ENCODE results near the gene GLB1L2. TPM values are rescaled to one million over a fixed set of nuclear protein-coding genes. Genes with fewer than 3 reads are reported as not detected.

Gene GLB1L2
- total RNA-seq, 1 donor from 2014 or later: 3.4 TPM

DNA sequence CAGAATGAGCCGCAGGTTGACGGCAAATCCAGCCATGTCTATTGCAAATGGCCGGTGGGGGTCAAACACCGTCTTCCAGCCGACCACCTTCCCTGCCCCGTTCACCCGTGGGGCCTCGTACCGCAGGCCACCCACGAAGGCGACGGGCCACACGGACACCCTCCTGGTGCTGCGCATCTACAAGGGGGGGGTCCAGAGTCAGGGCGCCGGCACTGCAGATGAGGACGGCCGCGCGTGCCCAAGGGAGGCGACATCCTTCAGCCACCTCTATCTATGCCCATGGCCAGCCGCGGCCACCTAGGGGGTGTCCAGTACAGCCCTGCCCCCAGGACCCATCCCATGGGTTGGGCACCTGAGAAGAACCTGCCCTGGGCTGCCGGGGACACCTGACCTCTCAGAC lies 51.0 kb downstream of the GLB1L2 start:
- TF ChIP-seq, protein P1, sequence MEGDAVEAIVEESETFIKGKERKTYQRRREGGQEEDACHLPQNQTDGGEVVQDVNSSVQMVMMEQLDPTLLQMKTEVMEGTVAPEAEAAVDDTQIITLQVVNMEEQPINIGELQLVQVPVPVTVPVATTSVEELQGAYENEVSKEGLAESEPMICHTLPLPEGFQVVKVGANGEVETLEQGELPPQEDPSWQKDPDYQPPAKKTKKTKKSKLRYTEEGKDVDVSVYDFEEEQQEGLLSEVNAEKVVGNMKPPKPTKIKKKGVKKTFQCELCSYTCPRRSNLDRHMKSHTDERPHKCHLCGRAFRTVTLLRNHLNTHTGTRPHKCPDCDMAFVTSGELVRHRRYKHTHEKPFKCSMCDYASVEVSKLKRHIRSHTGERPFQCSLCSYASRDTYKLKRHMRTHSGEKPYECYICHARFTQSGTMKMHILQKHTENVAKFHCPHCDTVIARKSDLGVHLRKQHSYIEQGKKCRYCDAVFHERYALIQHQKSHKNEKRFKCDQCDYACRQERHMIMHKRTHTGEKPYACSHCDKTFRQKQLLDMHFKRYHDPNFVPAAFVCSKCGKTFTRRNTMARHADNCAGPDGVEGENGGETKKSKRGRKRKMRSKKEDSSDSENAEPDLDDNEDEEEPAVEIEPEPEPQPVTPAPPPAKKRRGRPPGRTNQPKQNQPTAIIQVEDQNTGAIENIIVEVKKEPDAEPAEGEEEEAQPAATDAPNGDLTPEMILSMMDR (IDR thresholded peaks at IDR 0.05; ENCODE audit: insufficient read depth, low read length, severe bottlenecking): no peak
- no peak for FAIRE-seq

DNA sequence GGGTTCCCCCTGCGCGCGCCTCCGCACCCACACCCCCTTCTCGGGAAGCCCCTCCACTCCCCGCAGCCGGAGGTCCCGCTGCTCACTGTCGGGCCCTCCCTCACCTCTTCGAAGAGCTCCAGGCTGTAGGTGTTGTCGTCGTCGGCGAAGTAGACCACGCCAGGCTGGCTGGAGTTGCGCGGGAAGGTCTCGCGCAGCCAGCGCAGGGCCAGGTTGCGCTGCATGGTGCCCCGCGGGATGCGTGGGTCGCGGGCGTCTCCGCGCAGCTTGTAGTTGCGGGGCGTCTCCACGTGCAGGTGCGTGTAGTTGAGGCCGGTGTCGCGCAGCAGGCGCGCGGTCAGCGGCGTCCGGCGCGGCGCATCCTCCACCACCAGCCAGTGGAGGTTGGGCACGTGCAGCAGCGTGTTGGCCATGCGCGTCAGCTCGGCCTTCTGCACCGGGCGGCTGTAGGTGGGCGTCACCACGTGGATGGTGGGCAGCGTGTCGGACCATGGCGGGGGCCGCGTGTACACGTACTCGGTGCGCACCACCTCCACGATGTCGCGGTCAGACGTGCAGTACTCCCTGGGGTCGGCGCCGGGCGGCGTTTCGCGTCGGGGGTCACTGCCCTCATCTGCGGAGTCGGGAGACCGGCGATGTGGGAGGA lies 51.9 kb downstream of the GLB1L2 start:
- FAIRE-seq (no peak), DNase-seq (ENCODE audit: low read depth) (no peak)
- no peaks in the 10 kb centered on the region for H3K36me3 ChIP-seq (ENCODE audit: control insufficient read depth, insufficient read depth, low read length)
- TF ChIP-seq, protein P1 (IDR thresholded peaks at IDR 0.05; ENCODE audit: insufficient read depth, low read length, severe bottlenecking): no peak
- H3K4me3 ChIP-seq (ENCODE audit: low read depth, low read length): no peak overlapping the region
- H3K27me3 ChIP-seq (ENCODE audit: control insufficient read depth, insufficient read depth, low read length): no peaks in the 10 kb centered on the region

More for the DNA sequence above, 51.0 kb downstream of the GLB1L2 start:
- no peaks in the 10 kb centered on the region for H3K27me3 ChIP-seq (ENCODE audit: control insufficient read depth, insufficient read depth, low read length)
- DNase-seq (ENCODE audit: low read depth): no peak
- H3K4me3 ChIP-seq (ENCODE audit: low read depth, low read length): no peak overlapping the region
- no peaks in the 10 kb centered on the region for H3K36me3 ChIP-seq (ENCODE audit: control insufficient read depth, insufficient read depth, low read length)

DNA sequence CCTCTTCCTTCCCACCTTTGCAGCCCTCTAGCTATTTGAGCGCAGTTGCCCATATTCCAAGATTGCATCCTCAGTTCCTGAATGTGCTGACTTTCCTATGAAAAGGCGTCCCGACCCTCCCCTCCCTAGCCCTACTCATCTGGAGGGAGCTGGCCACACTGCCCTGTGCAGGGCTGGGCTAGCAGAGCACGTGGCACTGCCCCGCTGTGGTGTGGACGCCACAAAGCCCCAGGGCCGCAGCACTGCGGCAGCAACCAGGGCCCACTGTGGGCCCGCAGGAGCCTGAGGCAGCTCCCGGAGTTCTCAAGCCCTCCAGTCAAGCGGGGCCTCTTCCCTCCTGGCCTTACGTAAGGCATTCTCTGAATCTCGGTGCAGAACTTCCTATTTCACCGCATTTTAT lies 52.6 kb downstream of the GLB1L2 start:
- FAIRE-seq (no peak), DNase-seq (ENCODE audit: low read depth) (no peak)
- TF ChIP-seq, protein P1 (IDR thresholded peaks at IDR 0.05; ENCODE audit: insufficient read depth, low read length, severe bottlenecking): no peak
- Histone ChIP-seq H3K36me3 (ENCODE audit: control insufficient read depth, insufficient read depth, low read length) (no peaks in the 10 kb centered on the region), H3K27me3 (ENCODE audit: control insufficient read depth, insufficient read depth, low read length) (no peaks in the 10 kb centered on the region), H3K4me3 (ENCODE audit: low read depth, low read length) (no peak overlapping the region)

DNA sequence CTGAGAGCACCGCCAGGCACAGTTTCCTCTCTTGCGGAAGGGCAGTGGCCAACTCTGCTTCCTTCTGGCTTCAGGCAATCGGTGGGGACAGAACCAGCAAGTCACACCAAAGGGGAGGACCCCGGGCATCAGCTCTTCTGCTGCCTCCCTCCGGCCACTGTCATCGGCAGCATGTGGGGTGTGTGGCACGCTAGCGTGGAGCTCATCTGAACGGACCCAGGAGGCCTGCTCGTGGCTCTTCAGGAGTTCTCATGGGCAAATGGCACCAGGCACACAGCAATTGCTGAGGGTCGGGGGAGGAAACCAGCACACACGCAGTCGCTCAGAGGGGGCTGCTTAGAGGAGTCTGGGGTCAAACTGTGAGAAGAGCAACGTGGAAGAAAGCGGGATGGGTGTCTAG lies 53.4 kb downstream of the GLB1L2 start:
- no peak for FAIRE-seq
- H3K4me3 ChIP-seq (ENCODE audit: low read depth, low read length): no peak overlapping the region
- TF ChIP-seq, protein P1 (IDR thresholded peaks at IDR 0.05; ENCODE audit: insufficient read depth, low read length, severe bottlenecking): no peak
- DNase-seq (ENCODE audit: low read depth): no peak
- H3K36me3 ChIP-seq (ENCODE audit: control insufficient read depth, insufficient read depth, low read length): no peaks in the 10 kb centered on the region
- H3K27me3 ChIP-seq (ENCODE audit: control insufficient read depth, insufficient read depth, low read length): no peaks in the 10 kb centered on the region

DNA sequence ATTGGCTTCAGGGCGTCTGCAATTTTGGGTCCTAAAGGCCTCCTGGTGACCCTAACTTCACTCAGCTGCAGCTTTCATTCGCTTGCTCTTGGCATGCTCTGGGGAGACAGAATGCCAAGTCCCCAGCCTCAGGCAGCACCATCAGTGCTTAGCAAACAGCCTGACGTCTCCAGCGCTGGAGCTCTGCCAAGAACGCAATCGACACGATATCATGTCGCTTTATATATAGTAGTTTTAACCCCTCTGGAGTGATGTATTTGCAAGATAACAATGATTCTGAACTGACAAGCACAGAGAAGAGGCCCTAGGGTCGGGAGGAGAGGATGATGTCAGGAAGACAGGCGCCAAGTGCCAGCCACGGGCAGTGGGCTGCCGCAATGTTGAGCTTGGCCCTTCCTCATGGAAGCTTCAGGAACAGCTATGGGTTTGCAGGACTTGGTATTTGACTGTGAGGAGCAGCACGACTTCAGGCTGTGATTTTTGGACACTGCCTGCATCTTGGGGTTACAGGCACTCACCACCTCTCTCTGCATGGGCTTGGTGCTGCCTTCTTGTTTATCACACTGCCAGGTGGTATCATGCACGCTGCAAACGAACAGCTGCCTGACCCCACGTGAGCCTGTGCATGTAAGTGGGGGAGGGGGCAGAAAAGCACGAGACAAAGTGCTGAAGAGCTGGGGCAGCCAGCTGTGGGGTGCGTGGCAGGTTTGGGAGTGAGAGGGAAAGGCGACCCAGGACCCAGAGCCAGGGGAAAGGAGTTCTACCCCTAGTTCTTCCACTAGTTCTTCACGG lies 54.2 kb downstream of the GLB1L2 start:
- no peak for FAIRE-seq

More for the DNA sequence above, 54.2 kb downstream of the GLB1L2 start:
- H3K27me3 ChIP-seq (ENCODE audit: control insufficient read depth, insufficient read depth, low read length): no peaks in the 10 kb centered on the region
- TF ChIP-seq, protein P1 (IDR thresholded peaks at IDR 0.05; ENCODE audit: insufficient read depth, low read length, severe bottlenecking): no peak
- peak; percentile 10 for DNase-seq (ENCODE audit: low read depth)
- H3K4me3 ChIP-seq (ENCODE audit: low read depth, low read length): no peak overlapping the region
- H3K36me3 ChIP-seq (ENCODE audit: control insufficient read depth, insufficient read depth, low read length): no peaks in the 10 kb centered on the region

Data from bronchial epithelial cell (primary cell).